GM12874 (cell line): ENCODE data around the gene ZBTB39.
A peak's percentile ranks its signal among the peaks of the same experiment; 100 is the strongest.

ENCODE experiments used
- CTCF ChIP-seq: IDR thresholded peaks from 2 replicates; pipeline ENCODE4 v1.5.1; 2011; ENCODE audit warnings: low read depth, mild to moderate bottlenecking, control low read depth, low read length, moderate library complexity; ENCODE audit not compliant: insufficient read depth

ZBTB39 gene

DNA sequence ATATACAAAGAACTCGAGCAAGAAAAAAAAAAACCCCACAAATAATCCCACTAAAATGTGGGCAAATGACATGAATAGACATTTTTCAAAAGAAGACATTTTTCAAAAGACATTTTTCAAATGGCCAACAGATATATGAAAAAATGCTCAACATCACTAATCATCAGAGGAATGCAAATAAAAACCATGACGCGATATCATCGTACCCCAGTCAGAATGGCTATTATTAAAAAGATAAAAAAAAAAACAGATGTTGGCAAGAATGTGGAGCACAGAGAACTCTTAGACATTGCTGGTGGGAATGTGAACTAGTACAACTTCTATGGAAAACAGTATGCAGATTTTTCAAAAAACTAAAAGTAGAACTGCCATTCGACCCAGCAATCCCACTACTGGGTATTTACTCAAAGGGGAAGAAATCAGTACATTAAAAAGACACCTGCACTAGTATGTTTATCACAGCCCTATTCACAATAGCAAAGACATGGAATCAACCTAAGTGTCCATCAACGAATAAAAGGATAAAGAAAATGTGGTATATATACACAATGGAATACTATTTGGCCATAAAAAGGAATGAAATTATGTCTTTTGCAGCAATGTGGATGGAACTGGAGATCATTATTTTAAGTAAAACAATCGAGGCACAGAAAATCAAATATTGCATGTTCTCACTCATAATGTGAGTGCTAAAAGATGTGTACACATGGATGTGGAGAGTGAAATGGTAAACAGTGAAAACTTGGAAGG, 16.3 kb downstream of the ZBTB39 start:
- TF ChIP-seq CTCF, result no peak

DNA sequence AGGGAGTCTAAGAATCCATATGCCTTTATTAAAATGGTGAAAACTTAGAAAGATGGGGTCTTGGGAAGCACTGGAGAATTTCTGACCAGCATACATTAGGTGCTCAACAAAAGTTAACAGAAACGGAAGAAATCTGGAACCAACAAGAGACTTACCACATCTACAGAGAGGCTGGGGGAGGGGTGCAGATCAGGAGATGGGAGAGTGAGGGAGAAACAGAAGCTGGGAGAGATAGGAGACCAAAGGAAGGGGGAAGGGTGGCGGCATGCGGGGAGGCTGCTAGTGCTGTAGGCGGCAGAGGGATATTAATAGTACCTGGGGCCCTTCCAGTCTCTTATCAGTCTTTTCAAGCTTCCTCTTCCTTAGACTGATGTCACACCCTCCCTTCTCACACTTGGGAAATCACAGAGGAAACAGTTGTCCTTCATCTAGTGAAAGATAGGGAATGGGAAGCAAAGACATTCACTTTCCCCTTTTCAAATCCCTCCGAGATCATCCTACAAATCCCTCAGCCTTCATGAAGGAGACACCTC, 18.1 kb downstream of the ZBTB39 start:
- no peak for TF ChIP-seq CTCF

DNA sequence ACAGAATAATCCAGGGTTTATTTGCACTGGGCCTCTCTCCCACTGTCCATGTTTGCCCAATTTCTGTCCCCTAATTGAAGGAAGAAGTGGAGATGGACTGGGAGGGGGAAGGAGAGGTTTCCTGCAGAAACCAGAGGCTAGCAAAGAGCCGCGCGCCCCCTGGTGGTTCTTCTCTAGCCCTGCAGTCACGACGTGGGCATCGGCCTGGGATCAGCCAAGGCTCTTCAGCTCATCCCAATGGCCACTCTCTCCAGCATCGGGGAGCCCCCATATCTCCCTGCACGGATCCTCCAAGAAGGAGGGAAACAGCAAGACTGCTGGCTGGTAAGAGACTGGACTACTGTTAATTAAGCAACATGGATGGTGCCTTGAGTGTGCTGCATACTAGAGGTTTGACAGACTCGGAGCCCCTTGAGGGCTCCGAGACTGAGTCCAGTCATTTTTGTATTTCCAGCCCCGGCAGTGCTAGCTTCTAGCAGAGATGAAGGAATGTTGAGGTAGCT, 18.7 kb downstream of the ZBTB39 start:
- TF ChIP-seq CTCF, result peak; percentile 96

DNA sequence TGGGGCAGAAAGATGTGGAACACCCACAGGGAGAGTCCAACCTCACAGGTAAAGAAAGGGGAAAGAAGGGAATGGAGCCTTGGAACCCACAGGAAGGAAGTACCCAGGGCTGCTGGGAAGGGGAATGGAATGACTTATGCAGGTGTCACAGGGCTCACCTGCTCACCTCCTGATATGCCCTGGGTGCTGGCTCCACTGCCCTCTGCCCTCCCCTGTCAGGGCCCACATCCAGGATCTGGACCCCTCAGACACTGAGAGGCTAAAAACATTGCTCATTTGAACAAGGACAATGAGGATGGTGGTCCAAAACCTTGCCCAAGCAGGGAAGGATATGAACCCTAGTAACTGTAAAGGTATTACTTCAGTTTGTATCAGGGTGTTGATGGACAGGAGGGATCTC, 19.3 kb downstream of the ZBTB39 start:
- TF ChIP-seq CTCF, result no peak

DNA sequence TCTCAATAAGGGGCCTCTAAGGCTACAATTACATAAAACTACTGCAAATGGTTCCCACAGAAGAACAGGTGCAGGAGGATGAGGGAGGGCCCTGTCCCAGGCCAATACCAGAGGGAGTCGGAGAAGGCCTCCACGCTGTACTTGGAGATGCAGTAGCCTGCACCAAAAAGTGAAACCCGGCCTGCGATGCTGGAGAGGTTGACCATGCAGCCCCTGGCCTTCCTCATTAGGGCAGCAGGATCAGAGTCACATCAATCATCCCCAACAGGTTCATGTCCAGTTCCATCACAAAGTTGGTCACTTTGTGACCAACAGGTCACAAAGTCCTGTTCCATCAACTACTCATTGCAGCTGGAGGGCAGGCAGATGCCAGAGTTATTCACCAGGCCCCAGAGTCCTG, 23.0 kb downstream of the ZBTB39 start:
- no peak for TF ChIP-seq CTCF

DNA sequence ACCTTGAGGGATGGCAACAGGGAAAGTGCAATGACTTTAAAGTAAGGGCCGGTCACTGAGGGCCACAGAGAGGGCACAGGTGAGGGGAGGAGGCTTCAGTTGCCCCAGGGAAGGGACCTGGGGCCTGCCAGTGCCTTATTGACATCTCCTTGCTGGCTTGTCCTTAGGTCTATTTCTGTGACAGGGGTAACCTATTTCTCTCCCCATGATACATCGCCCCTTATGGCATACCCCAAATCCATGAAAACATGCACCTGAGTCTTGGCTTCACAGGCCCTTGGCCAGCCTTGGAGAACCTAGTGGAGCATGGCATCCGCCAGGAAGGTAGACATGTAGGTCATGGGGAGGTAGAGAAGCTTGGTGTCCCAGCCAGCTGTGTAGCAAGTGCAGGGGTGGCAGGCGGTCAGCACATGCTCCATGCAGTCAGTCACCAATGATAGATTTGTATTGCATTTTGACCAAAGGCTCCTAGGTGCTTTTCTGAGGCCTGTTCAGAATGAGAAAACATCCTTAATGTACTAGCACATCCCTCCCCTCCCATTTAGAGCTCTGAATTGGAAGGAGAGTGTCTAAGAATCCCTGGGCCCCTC, 25.3 kb downstream of the ZBTB39 start:
- no peak for TF ChIP-seq CTCF

DNA sequence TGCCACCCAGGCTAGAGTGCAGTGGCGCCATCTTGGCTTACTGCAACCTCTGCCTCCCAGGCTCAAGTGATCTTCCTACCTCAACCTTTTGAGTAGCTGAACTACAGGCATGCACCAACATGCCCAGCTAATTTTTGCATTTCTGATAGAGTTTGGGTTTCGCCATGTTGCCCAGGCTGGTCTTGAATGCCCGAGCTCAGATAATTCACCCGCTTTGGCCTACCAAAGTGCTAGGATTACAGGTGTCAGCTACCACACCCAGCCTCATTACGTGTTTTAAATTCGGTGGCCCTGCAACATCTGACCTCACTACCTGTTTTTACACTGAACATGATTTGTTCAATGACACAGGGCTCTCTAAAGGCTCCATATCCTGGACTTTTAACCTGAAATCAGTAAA, 26.1 kb downstream of the ZBTB39 start:
- TF ChIP-seq CTCF, result no peak
